Globus pallidus (tissue), 1 donor: ENCODE results near the gene LGALS3BP.

Experiments
- DNase-seq: peaks from one replicate; pipeline ENCODE4 v3.0.0-alpha.2; 2015; ENCODE audit warnings: low spot score

Gene LGALS3BP

DNA sequence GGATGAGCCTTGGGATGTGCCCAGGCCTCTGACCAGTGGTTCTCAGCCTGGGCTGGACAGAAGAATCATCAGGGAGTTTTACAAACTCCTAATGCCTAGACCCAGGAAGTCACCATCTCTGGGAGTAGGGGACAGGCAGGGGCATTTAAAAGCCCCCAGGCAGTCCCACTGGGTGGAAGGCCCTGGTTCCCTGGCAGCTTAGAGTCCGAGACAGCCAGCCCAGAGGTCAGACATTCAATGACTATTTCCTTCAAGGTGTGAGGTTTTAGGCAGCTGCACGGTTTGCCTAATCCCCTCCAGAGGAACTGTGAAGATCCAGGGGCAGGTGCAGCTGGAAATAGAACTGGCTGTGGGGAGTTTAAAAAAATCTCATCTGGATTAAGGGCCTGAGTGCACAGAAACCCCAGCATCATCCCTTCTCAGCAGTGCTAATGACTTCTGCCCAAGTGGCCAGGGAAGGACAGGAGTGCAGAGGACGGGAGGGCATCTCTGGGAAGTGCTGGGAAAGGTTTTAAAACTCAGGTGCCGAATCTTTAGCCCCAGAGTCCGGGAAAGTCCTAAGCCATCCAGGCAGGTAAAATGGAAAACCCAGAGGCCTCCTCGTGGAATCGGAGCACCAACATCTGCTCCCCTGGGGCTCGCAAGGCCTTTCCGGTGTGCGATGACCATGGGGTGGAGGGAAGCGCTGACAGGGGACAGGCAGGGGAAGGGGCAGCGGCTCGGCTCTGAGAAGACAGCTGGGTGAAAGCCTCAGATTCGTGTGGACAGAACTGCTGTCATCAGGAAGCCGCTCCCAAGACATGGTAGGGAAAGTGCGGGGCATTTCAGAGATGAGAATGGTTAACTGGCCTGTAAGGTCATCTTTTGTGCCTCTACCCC, 1.5 kb upstream of the LGALS3BP start:
- DNase-seq: no peak

DNA sequence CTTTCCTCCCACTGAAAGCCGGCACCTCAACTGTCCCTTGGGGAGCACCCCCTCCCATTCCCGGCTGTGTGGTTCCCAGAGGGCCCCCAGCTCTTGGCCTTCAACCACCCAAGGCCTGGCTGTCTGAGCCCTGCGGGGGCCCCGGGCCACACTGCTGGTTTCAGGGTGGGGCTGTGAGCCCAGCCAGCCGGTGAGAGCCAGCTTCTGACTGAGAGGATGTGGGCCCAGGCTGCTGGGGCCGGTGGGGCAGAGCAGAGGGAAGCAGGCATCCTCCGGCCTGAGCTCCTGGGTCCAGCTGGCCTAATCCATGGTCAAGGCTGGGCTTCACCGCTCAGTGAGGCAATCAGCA, 875 bp upstream of the LGALS3BP start:
- DNase-seq: no peak

DNA sequence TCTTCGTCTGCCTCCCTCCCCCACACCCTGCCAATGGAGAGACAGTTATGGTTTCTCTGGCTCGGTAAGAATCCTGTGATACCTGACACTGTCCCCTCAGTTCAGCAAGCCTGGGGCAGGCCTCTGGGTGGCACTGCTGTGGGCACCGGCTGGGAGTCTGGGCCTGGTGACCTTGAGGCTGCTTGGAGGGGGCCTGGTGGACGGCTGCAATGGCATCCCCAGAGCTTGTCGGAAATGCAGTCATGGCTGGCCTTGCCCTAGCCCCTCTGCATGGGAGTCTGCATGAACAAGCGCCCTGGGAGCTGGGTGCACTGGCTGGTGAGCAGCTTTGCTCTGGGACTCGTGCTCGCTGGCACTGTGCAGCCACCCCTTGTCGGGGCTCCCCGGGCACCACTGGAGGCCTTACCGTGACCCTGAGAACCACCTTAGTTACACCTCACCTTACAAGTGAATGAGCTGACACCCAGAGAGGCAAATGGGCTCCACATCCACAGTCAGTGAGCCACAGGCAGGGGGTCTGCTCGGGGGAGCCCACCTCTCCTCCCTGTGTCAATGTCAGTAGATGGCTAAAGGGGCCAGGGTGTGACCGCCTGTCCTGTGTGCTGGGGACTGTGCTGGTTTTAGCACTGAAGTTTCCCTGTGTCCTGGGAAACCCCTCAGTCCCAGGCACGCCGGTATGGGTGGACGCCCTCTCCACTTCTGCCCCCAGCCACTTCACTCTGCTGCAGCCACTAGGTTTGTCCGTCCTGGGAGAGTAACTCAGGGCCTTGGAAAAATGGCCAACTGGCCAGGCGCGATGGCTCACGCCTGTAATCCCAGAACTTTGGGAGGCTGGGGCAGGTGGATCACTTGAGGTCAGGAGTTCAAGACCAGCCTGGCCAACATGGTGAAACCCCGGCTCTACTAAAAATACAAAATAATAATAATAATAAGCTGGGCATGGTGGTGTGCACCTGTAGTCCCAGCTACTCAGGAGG, 1.4 kb downstream of the LGALS3BP start:
- no peak for DNase-seq

DNA sequence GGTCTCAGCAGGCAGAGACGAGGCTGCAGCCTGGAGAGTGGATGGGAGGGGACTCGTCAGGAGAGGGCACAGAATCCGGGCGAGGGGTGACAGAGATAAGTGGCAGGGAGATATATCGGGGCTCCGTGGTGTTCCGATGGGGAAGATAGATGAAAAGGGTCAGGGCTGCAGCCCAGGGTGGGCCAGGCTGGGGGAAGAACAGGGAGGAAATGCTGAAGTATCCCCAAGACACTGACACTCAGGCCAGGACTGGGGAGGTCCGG, 2.1 kb downstream of the LGALS3BP start:
- DNase-seq: no peak

DNA sequence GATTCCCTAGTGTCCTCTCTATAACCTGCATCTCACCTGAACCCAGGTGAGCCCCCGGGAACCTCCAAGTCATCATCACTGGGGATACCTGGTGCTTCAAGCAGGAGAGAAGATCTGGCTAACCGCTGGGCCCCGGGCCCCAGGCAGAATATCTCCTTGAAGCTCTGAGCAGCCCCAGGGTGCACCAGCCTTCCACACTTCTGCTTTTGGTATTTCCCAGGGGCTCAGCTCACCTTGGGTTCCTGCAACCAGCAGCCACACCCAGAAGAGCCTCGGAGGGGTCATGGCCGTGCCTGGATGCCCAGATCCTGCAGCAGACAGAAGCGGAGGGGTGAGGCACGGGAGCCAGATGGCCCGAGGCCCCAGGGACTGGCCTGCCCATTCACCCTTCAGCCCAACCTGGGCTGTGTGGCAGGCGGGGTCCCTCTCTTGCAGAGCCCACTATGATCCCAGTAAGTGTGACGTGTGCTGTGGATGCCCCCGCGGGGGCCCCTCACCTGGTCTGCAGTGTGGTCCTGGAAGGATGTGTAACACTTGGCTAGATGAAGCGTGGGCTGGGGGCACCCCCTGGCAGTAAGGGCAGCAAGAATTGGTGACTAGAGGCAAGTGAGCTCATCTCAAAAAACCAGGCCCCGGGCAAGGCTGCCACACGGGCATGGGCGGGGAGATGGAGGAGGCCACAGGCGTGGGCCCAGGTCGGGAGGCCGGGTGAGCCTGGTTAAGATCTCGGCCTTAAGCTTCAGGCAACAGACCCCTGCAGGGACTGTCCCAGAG, 2.6 kb downstream of the LGALS3BP start:
- DNase-seq: no peak

DNA sequence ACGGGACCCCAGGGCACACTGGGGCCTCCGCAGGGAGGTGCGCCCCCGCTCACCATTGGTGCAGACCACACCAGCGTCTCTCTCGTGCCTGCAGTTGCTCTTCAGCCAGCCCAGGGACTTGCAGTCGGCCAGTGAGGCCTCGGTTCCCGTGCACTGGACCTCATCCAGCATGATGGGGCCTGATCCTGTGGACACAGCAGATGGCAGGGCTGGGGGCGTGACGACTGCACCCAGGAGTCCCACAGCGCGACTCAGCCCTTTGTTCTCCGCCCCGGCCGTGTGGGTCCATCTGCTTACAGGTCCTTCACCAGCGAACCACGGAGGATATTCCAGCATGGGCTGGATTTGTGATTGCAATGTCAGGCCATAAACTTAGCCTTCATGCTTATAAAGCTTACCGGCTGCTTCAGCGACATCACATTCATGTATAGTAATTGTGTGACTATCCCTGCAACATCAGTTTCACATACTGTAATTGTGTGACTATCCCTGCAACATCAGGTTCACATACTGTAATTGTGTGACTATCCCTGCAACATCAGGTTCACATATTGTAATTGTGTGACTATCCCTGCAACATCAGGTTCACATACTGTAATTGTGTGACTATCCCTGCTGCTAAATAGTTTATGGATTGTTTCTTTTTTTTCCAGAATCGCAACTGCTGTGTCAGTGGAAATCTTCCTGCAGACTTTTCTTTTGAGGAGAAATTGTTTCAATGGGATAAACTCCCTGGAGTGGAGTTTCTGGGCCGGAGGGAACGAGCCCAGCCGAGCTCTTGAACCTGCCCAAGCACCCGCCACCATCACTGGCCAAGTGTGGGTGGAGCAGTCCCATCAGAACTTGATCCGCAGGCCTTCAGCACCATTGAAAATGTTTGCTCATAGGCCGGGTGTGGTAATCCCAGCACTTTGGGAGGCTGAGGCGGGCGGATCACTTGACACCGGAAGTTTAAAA, 4.8 kb downstream of the LGALS3BP start:
- no peak for DNase-seq

DNA sequence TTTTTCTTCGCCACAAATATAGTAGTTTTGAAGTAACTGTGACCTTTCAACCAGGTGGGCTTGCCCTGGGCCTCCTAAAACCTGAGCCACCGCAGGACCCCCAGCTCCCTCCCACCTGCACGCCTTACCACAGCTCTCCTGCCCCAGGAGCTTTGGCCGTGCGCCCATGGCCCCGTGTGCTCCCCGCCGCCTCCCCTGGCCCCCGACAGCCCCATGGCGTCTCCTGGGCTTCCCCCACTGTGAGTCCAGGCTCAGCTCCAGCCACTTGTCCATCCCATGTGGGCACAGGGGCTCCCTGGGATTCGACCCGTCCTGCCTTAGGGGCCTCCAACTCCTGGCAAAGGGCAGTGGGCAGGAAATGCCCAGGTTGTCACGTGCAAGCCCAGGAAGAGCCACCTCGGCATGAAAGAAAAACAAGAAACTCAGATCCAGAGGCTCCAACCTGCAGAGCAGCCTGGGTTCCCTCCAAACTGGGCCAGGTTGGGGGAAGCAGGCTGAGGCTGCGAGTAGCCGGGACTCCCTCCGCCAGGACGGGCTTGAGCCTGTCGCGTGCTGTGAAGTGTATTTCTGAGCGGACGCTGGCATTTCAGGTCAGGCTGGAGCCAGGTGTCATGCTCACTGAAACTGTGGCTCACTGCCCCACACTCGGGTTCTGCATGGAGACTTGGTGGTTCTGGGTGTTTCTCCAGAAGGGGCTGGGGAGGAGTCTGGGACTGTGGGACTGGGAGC, 5.8 kb downstream of the LGALS3BP start:
- DNase-seq: no peak

DNA sequence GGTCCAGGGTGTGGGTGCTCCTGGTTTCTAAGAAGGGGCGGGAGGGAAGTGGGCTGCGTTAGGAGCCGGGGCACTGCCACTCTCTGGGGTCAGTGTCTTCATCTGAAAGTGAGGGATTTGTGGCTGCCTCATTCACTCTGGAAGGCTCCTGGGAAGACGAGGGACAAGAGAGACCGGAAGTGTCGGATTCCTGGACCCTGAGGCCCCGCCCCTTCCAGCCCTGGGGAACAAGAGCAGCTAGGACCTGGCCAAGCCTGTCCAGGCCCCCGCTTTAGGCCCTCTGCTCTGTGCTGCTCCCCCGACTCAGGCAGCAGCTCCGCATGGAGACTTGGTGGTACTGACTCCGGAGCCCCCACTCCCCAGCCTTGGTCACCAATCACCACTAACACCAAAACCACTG, 6.5 kb downstream of the LGALS3BP start:
- DNase-seq: no peak

DNA sequence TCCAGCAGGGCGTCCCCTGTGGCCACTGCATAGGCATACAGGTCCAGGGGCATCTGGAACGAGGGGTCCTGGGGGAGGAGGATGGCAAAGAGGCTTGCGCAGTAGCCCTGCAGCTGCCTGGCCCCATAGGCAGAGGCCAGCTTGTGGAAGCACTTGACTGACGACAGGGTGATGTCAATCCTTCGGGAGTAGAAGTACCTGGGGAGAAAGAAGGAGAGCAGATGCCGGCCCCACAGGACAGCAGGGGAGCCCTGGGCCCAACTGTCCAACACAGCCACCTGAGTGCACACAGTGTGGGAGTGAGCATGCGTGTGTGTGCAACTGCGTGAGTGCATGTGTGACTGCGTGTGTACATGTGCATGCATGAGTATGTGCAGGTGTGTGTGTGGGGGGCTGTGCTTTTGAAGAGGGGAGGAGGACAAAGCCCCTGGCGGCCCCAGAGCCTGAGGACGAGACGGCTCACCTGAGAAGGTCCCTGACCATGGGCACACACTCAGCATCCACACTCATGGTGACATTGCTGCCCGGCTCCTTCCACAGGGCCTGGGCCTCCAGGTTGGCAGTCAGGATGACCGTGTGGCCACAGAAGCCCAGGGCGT, 7.1 kb downstream of the LGALS3BP start:
- no peak for DNase-seq

DNA sequence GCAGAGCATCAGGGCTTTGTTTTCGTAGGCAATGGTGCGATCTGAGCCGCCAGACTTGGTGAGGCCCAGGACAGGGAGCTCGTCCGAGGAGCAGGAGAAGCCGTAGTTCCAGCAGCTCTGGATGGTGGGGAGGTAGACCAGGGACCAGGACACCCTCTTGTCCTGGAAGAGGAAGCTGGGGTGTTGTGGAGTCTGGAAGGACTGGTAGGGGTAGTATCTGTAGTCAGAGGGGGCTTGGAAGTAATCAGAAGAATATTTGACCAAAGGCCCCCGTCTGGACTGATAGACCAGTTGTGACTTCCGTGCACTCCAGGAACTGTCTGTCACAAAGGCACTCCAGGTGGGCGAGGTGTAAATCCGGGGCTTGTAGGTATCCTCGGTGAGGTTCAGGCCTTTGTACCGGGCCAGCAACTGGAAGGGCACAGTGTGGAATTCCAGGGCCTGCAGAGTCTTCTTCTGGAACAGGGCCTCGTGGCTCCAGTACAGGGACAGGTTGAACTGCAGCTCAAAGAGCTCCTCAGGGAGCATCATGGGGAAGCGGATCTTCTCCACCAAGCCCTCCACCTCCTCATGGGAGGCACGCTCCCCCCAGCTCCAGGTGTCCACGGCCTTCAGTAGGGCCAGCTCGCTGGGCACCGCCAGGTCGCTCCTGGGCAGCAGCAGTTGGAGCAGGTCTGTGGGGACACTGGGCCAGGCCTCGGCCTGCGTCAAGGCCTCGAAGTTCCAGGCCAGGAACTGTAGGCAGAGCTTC, 7.8 kb downstream of the LGALS3BP start:
- no peak for DNase-seq

DNA sequence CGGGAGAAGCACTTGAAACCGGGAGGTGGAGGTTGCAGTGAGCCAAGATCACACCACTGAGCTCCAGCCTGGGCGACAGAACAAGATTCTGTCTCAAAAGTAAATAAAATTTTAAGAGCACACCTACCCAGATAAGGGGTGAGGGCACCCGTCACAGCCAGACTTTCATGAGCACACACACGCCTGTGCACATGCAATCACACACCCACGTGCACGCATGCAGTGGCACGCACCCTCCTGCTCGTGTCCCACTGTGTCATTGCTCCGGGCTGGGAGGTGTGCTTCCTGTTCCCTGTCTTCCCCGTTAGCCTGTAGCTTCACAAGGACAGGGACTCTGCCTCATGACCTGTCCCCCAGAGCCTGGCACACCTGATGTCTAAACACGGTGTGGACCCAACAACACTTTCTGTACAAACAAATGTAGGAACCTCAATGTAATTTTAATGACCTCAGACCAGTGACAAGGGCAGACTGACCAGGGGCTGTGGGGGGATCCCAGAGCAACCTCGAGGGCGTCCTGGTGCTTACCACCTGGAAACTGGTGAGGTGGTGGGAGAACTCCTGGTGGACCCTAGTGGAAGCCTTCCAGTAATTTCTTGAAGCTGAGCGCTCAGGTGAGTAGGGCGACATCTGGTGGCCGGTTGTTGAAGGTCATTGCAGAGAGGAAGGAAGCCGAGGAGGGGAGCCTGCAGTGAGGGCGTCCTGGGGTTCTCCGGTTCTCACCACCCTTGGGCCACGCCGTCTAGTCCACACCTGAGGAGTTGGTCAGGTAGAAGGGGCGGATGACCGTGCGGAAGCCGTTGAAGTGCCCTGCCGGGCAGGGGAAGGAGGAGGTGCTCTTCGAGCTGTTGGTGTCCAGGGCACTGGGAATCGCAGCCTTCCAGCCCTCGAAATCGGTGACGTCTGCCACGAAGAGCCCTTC, 8.6 kb downstream of the LGALS3BP start:
- peak; percentile 76 for DNase-seq

DNA sequence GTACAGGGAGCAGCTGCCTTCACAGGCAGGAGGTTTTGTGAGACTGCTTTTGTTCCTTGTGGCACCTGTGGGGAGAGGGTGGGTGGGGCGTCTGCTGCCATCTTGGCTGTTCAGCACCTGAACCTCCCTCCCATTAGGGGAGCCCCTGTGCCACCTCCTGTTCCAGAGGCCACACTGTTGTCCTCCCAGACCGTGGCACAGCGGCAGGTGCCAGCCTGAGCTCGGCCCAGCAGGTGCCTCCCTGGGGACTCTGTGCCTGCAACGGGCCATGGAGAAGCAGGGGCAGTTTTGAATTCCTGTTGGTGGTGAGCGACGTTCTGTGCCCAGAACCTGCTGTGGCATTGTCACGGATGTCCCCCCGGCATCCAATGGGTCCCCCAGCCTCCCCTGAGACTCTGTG, 9.9 kb downstream of the LGALS3BP start:
- DNase-seq: no peak

DNA sequence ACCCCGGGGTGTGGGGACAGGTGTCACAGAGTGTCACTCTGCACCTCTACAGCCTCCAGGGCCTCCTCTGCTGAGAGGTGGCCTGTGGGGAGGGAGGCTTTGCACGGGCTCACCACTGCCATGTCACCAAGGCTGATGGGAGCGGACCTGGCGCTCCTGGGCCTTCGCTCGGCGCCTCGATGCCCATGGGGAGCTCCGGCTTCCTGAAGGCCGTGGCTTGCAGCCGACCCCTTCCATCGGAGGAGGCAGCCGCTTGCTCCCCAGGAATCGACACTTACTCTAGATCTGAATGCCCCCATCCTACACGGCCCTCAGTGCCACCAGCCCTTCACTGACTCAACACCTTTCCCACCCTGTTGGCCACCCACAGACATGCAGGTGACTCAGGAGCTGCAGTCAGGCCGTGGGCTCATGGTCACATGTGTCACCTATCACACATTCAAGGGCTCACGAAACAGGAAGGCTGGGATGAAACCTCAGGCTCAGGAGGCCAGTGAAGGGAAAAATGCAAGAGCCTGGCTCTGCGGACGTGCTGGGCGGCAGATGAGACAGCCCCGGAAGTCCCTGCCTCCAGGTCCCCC, 11.9 kb downstream of the LGALS3BP start:
- DNase-seq: no peak

DNA sequence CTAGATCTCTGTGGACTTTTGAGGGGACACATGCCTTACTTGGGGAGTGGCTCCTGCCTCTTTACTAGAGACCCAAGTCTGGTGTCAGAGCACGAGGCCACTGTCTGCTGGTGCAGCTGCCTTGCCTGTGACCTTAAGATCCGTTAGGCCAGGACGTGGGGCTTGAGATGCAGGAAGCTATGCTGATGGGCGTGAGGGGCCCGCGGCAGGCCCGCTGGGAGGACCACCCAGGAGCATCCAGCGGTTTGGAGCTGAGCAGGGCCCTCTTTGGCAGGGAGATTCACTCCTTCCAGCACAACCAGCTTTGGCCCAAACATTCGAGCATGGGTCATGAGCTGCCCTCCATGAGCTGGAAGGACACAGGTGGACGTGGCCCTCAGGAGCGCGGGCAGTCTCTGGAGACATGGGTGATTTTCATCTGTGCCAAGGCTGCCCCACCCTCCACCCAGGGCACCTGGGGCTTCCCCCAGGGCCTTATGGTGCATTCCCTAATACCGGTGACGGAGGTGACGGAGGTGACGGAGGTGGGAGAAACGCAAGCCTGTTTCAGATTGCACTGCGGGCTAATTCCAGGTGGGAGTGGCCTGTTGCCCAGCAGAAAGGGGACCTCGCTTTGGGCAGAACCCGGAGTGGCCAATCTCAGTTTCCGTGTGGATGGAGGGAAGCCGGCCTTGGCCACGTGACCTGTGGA, 12.7 kb downstream of the LGALS3BP start:
- DNase-seq: no peak

DNA sequence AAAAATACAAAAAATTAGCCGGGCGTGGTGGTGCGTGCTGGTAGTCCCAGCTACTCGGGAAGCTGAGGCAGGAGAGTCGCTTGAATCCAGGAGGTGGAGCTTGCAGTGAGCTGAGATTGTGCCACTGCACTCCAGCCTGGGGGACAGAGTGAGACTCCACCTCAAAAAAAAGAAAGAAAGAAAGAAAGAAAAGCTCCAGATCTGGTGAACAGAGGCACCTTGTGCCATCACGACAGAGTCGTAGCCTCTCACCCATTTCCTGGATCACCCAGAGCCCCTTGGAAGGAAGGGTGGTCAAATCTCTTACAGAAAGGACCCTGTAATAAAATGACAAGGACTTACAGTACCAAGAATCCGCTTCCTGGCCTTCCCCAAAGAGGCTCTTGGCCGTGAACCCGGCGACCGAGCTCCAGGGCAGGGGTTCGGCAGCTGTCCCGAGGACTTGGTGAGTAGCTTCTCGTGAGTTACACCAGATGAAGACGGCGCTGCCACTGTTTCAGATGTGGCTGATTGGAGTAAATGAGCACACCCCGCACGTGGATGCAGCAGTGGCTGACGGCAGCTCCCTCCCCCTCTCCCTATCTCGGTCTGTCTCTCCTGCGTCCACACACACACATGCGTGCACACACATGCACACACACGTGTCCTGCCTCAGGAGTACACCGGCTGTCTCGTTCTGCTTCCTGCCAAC, 13.5 kb downstream of the LGALS3BP start:
- no peak for DNase-seq

DNA sequence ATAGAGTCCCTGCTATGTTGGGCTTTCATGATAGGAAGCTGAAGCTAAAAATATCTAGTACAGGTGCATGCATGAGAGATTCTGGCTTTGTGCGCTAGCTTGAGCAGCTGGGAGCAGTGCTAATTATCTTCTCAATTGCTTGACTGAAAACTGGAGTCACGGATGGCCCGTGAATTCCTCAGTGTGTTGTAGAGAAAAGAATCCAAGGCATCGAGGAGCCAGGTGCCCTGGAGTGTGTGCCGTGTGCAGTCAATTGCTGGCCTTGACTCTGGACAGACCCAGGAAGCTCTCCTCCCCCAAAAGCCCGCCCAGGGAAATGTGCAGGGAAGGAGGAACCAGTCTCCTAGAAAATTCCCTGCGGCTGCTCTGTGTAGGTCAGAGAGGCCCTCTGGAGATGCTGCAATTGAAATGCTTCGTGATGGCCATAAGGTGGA, 14.2 kb downstream of the LGALS3BP start:
- no peak for DNase-seq

DNA sequence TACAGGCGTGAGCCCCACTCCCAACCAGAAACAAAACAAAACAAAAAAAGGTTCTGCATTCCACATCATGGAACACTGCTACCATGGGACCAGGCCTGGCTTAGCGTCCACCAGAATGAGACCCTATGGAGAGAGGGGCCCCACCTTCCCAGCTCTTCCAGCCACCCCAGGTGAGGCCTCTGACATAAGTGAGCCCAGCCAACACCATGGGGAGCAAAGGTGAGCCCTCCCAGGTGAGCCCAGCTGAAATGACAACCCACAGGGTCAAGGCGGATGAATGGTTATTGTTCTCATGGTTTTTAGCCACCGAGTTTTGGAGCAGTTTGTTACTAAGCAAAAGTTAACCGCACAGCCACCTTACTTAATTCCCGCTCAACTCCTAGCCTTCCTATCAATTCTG, 16.3 kb downstream of the LGALS3BP start:
- no peak for DNase-seq
